GM20431 (cell line): ENCODE data around the gene LRP5.
"Not testable (repeated sequence)": the region's sequence is repeated elsewhere in the genome, so short reads cannot be mapped to it uniquely, and the experiment has no call there.

ENCODE experiments used
- in situ Hi-C: fragments of 300-500 bp; cut with MseI, MboI; formaldehyde crosslinking; loops from one replicate; pipeline ENCODE4 v1.15.0; 2020; ENCODE audit warnings: low sequenced_read_pairs; ENCODE audit not compliant: unreplicated experiment

Gene LRP5

DNA sequence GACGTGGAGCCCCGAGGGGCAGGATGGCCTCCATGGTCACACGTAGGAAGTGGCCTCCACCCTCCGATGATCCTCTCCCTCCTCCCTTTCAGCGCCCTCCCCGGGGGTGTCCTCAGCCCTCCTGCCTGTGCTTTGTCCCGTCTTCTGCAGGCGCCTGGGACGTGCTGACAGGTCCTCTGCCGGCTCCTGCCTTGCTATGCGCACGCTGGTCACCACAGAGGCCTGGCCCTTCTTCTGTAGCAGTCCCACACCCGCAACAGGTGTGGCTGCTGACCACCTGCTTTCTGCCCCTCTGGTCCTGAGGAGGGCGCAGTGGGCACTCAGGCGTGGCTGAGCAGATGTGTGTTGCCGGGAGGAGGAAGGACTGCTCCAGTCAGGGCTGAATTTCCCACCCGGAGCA, 120.5 kb downstream of the LRP5 start:
- in situ Hi-C loops, result no loop called here

DNA sequence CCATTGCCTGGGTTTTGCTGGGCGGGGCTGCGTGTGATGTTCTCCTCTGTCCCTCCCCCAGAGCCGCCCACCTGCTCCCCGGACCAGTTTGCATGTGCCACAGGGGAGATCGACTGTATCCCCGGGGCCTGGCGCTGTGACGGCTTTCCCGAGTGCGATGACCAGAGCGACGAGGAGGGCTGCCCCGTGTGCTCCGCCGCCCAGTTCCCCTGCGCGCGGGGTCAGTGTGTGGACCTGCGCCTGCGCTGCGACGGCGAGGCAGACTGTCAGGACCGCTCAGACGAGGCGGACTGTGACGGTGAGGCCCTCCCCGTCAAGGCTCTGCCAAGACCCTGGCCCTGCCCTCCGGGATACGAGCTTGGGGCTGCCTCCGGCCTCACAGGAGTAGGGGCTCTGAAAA, 121.2 kb downstream of the LRP5 start:
- in situ Hi-C loops, result no loop called here

DNA sequence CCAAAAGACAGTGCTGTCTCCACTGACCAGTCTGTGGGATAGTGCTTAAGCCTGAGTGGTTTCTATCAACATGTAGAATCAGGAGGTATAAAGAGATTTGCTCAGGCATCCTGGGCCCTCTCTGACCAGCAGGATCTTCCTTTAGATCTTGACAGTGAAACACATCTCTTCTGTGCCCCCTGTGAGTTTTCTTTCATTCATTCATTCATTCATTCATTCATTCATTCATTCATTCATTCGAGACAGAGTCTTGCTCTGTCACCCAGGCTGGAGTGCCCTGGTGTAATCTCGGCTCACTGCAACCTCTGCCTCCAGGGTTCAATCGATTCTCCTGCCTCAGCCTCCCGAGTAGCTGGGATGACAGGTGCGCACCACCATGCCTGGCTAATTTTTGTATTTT, 121.8 kb downstream of the LRP5 start:
- in situ Hi-C loops, result not testable (repeated sequence)

DNA sequence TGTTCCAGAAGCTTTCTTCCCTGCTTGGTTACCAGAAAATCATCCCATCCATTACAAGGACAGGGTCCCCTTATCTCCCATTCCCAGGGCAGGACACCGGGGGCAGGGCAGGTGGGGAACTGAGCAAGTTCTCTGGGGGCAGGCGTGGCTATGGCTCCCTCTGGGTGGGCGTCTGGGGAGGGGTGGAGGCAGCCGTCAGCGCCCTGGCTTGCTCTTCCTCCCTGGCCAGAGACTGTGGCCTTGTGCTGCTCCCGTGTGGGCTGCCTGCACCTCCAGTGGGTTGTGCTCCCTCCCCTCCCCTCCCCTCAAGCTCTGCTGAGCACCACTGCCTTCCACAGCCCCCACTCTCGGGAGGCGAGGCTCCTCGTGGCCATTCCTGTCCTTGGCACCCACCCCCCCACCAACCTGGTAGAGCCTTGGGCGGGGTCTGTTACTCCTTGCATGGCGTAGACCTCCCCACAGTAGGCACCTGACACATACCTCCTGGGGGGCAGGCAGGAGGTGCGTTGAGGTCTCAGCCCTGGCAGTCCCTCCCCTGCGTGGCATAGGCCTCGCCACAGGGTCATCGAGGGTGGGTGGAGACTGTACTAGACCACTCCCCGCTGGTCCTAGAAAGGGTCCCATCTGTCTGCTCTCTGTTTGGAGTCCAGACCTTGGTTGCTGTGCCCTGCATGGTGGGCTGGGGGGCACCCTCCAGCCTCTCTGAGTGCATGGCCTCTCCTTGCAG, 123.9 kb downstream of the LRP5 start:
- in situ Hi-C loops, result no loop called here

DNA sequence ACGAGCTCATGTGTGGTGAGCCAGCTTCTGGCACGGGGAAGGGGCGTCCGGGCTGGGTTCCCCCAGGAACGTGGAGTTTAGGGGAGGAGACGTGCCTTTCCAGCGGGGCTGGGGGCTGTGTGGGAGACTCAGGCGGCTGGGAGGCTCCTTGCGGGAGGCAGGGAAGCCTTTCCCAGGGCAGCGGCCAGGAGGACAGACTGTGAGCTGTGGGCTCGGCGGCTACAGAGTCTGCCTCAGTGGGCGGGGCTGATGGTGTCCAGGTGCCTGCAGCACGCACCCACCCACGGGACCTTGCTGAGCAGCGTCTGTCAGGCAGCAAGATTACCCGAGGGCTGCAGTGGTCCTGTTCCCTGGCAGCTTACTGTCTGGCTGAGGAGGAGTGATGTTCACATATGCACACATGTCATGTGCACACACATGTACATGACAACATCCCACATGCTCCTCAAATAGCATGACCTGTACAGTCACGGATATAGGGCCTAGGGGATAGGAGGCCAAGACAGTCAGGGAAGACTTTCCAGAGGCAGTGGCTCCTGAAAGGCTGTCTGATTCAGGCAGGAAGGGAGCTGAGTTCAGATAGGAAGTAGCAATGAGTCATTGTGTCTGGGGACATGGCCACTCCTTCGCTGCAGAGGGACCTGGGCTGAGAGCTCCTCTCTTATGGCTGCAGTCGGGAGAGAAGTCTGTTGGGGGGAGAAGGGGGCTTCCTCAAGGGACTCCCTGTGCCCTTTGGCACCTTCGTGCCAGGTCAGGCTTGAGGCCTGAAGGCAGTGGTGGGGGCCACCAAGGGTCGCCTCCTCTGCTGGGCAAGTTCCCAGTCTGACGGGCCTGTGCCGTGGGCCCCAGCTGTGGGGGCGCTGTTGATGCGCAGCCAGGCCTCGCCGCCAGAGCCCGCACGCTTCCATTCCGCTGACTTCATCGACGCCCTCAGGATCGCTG, 124.9 kb downstream of the LRP5 start:
- in situ Hi-C loops, result no loop called here

DNA sequence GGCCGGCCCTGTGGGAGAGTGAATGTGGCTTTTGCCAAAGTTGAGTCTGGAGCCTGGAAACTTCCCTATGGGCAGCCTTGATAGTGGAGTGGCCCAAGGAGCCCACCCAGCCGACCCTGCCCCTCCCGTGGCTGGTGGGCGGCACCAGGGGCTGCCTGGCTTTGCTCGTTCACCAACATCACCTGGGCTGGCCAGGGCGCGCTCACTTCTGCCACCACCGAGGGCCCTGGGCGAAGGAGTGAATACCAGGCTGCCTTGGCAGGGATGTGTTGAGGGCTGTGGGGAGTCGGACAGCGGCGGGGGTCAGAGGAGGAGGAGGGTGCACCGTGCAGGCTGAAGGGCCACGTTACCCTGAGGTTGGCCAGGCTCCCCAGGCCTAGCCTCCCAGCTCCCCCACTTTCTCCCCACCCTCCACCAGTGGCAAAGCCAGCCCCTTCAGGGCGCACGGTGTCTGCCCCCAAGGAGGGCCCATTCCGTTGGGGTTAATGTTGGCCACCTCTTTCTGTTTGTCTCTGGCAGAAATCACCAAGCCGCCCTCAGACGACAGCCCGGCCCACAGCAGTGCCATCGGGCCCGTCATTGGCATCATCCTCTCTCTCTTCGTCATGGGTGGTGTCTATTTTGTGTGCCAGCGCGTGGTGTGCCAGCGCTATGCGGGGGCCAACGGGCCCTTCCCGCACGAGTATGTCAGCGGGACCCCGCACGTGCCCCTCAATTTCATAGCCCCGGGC, 125.7 kb downstream of the LRP5 start:
- in situ Hi-C loops, result no loop called here

DNA sequence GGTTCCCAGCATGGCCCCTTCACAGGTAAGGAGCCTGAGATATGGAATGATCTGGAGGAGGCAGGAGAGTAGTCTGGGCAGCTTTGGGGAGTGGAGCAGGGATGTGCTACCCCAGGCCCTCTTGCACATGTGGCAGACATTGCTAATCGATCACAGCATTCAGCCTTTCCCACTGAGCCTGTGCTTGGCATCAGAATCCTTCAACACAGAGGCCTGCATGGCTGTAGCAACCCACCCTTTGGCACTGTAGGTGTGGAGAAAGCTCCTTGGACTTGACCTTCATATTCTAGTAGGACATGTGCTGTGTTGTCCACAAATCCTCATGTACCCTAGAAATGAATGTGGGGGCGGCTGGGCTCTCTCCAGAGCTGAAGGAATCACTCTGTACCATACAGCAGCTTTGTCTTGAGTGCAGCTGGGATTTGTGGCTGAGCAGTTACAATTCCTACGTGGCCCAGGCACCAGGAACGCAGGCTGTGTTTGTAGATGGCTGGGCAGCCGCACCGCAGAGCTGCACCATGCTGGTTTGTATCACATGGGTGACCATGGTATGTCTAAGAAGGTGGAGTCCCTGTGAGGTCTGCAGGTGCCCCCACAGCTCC, 126.4 kb downstream of the LRP5 start:
- in situ Hi-C loops, result no loop called here

DNA sequence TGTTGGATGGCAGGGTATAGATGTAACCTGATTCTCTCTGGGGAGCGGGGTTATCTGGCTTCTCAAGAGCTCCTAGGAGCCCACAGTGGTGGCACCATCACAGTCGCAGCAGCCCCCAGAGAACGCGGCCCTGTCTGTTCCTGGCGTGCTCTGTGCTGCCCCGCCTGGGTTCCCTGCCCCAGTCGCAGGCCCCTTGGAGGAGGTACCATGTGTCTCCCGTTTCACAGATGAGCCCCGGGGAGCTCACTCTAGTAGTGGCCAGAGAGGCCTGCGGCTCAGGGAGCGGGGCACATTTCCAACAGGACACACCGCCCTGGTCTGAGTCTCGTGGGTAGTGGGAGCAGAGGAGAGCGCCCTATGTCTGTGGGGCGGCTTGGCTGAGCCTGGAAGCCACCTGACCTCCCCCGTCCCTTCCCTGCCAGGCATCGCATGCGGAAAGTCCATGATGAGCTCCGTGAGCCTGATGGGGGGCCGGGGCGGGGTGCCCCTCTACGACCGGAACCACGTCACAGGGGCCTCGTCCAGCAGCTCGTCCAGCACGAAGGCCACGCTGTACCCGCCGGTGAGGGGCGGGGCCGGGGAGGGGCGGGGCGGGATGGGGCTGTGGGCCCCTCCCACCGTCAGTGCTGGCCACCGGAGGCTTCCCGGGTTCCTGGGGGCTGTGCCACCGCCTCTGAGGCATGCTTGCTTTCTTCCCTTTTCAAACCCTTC, 127.1 kb downstream of the LRP5 start:
- in situ Hi-C loops, result no loop called here

DNA sequence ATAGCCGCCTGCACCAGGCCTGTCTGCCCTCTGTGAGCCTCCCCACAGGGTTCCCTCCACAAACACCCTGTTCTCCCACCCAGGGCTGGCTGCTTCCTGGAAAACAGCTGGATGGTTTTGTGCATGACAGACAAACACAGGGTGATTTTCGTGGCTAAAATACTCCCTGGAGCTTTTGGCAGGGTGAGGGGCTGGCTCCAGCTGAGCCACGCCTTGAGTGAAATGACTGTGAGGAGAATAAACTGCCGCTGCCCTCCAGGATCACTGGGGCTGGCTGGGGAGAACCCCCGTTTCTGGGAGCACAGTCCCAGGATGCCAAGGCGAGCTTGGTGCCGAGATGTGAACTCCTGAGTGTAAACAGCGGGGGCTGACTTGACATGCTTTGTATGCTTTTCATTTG, 127.8 kb downstream of the LRP5 start:
- in situ Hi-C loops, result no loop called here

DNA sequence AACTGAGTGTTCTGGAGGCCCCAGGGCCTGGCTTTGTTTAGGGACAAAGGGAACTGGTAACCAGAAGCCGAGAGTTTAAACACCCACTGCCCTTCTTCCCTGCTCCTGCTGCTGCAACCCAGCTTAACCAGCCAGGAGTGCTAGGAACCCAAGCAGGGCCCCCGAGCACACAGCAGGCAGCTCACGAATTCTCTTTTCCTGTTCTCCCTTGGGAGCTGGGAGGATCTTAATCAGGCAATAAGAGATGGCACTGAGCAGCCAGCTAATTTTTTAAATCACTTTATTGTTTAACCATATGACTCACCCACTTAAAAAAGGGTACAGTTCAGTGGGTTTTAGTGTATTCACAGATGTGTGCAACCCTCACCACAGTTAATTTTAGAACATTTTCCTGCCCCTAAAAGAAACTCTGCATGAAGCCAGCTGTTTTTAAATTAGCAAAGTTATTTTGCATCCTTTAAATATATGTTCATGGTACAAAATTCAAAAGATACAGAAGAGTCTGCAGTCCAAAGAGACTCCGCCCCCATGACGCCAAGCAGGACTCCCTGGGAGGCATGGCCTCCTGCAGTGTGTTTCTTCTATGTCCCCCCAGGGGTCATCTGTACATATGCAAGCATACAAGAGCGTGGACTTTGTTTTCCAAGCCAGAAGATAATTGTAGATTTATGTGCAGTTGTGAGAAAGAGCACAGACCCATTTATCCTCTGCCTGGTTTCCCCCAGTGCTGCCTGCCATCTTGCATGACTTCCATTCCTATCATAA, 129.3 kb downstream of the LRP5 start:
- in situ Hi-C loops, result no loop called here

DNA sequence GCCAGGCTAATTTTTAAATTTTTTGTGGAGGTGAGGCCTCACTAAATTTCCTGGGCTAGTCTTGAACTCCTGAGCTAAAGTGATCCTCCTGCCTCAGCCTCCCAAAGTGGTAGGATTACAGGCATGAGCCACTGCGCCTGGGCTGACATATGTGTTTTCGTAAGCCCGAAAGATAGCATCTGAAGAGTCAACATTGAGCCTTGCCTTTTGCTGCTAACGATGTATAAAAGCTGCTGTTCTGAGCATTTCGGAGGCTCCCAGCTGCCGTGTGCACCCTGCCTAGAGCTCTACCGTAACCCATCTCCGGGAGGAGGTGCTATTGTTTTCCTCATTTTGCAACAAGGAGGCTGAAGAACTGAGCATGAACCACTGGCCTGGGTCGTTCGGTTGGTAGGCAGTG, 130.0 kb downstream of the LRP5 start:
- in situ Hi-C loops, result no loop called here

DNA sequence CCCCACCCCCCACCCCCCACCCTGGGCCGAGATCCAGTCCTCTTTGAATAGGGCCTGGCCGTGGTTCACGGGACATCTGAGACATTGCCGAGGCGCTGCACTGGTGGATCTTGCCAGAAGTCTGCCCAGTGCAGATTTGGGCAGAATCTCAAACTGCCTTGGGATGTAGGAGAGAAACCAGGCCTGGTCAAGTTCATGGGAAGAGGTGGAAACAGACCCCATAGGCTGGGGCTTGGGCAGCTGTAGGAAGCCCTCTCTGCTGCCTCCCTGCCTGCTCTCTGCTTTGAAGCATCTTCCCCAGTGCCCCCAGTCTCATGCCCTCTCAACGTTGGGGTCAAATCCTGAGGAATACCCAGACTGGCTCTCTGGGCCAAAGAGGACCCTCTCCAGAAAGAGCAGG, 132.2 kb downstream of the LRP5 start:
- in situ Hi-C loops, result no loop called here

DNA sequence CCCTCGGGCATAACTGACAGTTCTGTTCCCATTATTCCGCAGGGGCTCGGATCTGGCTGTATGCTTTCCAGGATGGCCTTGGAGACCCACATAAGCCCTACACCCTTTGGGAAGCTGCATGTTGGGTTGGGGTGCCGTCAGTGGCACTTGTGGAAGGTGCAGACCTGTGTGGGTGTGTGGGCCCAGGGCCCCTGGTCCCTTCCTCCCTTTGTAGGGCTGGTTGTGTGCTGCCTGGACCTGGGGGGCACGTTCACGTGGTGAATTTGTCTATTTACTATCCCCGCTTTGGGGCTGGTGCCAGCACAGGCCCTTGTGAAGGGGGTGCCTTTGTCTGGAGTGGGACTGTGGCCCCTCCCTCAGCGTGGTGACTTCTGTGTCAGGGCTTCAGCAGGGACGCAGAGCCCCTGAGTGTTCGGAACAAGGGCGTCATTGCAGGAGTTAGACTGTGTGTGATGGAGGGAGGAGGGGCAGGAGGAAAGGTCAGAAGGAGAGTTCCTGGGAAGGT, 133.2 kb downstream of the LRP5 start:
- in situ Hi-C loops, result no loop called here

DNA sequence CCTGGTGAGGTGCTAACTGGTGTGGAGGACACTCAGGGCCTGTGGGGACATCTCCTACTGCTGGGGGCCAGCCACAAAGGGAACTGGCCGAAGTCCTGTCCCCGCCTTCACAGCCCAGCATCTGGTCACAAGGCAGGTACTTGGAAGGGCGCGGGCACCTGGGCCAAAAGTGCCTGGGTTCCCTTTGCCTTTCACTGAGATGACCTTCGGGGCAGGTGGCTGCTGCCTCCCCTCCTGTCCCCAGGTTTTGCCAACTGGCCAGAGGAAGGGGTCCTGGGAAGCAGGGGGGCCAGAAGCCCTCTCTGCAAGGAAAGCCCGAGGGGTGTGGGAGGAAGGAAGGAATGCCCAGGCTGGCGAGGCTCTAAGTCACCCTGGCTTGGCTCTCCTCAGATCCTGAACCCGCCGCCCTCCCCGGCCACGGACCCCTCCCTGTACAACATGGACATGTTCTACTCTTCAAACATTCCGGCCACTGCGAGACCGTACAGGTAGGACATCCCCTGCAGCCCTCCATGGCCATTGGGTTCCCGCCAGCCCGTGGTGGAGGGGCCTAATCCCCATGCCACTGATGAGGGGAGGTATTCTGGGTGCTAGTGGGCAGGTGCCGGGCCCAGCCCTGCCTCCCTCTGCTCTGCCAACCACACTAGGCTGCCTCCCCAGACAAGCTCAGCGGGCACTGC, 133.8 kb downstream of the LRP5 start:
- in situ Hi-C loops, result no loop called here

DNA sequence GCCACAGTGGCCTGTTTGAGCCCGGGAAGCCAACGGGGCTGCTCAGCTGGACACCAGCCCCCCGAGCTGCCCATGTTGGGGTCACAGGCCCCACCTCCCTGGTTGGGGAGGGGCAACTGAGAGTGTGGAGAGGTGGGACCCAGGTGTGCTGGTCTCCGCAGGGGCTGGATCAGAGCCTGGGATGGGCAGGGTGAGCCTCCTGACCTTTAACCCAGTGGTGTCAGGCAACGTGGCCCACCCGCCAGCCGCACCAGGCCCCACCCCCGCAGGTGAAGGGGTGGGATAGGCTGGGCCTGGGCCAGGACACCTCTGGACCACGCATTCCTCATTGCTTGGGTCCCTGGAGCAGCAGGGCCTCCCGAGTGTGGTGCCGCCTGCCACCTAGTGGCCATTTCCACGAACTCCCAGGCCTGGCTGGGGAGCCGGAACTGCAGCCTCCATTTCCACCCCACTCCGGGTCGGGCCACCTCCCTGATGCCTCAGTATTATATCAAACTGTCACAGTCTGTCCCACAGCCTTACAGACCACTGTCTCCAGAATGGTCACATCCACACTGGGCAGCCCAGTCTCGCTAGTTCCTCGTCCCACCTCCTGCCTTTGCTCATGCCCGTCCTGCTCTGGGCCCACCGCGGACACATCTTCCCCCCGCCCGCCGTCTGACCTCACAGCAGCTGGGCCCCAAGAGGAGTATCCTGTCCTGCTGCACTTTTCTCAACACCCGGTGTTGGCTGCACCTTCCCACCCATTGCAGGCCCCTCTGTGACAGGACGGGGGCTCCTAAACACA, 134.8 kb downstream of the LRP5 start:
- in situ Hi-C loops, result no loop called here

DNA sequence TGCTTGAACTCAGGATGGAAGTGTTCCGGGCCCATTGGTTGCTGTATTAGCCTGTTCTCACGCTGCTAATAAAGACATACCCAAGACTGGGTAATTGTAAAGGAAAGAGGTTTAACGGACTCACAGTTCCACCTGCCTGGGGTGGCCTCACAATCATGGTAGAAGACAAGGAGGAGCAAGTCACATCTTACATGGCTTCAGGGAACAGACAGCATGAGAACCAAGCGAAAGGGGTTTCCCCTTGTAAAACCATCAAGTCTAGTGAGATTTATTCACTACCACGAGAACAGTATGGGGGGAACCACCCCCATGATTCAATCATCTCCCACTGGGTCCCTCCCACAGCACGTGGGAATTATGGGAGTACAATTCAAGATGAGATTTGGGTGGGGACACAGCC, 135.5 kb downstream of the LRP5 start:
- in situ Hi-C loops, result not testable (repeated sequence)

DNA sequence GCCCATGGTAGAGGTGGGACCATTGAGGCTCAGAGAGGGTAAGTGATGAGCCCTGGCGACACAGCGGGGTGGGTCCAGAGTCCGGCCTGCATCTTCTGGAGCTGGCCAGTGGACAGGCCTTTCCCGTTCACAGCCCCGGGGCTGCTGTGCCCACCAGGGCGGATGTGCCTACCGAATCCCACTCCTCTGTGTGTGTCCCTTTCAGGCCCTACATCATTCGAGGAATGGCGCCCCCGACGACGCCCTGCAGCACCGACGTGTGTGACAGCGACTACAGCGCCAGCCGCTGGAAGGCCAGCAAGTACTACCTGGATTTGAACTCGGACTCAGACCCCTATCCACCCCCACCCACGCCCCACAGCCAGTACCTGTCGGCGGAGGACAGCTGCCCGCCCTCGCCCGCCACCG, 136.2 kb downstream of the LRP5 start:
- in situ Hi-C loops, result no loop called here

DNA sequence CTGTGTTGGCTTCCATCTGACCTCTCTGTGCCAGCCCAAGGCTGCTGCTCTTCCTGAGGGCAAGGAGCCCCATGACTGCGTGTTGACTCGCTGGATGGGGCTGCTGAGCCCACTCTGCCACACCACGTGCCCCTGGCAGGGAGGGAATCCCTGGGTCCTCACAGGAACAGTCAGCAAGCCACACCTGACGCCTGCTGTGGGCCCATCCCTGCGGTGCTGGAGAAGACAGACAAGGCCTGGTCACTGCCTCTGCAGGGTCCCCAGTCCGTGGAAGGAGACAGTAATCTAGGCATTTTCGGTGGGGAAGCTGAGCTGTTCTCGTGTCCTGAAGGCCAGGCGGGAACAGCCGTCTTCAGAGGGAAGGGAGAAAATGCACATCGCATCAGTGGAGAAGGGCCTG, 137.6 kb downstream of the LRP5 start:
- in situ Hi-C loops, result no loop called here
